GM19395 (cell line): Measurements from ENCODE around the gene VWA3B.

Experiments
- ATAC-seq: cut with Tn5 transposase; IDR thresholded peaks from one replicate; pipeline ENCODE4 v1.9.1; 2021; ENCODE audit warnings: mild to moderate bottlenecking, moderate library complexity; ENCODE audit not compliant: unreplicated experiment

The VWA3B gene

GRCh38 chr2:98172150-98172765 is 85.3 kb downstream of the VWA3B start:
- ATAC-seq = no peak

GRCh38 chr2:98172951-98173350 is 86.0 kb downstream of the VWA3B start:
- ATAC-seq = no peak

GRCh38 chr2:98175811-98176210 is 88.8 kb downstream of the VWA3B start:
- no peak for ATAC-seq

DNA sequence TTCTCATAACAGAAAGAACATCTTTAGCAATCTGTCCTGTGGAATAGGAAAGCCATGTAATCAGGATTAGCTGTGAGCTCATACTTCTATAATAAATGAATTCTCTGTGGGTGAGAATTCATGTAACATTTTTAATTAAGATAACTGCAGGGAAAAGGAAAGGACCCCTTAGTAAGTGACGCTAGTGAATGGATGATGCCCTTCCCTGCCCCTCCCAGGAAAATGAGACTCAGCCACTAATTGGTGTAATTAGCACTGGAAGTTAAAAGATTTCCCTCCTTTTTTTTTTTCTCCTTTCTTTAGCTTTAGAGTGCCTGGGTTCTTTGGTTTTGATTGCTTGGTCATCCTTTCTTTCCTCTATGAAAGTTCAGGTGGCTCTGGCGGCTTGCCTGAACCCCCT is 90.3 kb downstream of the VWA3B start:
- ATAC-seq = no peak

DNA sequence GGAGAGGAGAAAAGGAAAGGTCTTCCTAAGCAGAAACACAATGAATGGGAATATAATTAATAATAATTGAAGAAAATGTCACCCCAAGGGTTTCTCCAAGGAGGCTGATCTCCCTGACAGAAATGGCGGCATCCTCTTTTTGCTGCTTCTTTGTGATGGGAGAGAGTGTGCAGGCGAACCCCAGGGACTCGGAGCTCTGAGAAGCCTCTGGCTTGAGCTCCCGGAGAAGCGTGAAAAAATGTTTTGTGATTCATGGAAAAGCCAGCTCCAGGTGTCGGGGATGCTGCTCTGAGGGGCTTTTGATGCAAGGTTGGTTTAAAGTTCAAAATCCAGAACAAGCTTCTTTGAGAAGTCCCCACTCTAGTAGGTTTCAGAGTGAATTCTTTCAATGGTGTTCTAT is 91.0 kb downstream of the VWA3B start:
- ATAC-seq = no peak

DNA sequence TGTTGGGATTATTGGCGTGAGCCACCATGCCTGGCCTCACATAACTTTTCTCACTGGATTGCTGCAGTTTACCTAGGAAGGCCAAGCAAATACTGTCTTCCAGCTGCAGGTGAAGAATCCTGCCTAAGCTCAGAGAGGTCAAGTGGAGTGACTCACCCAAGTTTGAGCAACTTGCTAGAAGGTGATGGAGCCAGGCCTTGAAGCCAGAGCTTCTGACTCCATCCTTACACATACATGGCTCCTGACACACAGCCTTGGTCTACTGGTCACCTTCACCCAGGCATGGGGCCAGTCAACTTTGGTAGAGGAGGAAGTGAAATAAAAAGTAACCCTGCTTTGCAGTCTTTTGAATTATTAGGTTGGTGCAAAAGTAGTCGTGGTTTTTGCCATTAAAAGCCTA is 93.5 kb downstream of the VWA3B start:
- ATAC-seq = no peak

- ATAC-seq = no peak
Observed at GRCh38 chr2:98181346-98181745, 94.4 kb downstream of the VWA3B start.

- no peak for ATAC-seq
Observed at GRCh38 chr2:98185801-98186200, 98.8 kb downstream of the VWA3B start.

DNA sequence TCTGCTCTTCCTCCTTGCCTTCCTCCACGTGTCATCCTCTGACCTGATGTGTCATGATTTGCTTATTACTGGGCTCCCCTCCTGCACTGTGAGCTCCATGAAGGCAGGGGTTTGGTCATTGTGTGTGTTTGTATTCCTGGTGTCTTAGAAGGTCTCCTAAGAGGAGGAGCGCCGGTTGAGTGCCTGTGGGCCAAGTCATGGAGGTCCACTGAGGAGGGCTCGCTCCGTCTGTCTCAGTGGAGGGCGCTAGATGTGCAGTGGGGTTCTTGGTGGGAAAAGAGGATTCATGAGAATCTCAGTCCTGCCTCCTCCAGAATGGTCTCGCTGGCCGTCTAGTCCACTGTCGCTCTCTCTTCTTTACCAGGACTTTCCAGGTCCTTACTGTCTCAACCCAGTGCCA is 100.2 kb downstream of the VWA3B start:
- ATAC-seq = no peak

GRCh38 chr2:98188351-98189046 is 101.5 kb downstream of the VWA3B start:
- ATAC-seq = no peak

- no peak for ATAC-seq
Observed at GRCh38 chr2:98191883-98192282, 104.9 kb downstream of the VWA3B start.

DNA sequence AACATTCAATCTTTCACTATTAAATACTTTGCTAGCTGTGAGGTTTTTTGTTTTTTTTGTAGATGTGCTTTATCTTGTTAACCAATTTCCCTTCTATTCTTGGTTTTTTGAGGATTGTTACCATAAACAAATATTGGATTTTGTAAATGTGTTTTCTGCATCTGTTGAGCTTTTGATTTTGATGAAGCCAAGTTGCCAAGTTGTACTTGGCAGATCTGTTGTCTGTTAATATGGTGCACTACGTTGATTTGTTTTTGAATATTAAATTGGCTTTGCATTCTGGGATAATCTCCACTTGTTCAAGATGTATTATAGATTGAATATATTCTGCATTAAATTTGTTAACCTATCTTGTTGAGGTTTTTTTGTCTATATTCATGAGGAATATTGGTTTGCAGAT is 114.6 kb downstream of the VWA3B start:
- no peak for ATAC-seq

DNA sequence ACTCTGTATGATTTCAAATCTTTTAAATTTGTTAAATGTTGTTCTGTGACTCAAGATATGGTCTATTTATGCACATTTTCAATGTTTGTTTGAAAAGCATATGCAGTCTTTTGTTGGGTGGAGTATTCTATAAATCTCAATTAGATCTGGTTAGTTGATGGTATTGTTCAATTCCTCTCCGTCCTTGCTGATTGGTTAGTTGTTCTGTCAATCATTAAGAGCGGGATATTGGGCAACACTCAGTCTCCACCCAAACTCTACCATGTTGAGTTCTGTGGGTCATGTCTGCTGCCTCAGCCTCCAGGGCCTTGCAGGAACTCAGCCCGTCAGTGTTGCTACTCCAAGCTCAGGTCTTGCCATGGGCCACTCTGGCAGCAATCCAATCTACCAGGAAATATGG is 118.9 kb downstream of the VWA3B start:
- no peak for ATAC-seq

DNA sequence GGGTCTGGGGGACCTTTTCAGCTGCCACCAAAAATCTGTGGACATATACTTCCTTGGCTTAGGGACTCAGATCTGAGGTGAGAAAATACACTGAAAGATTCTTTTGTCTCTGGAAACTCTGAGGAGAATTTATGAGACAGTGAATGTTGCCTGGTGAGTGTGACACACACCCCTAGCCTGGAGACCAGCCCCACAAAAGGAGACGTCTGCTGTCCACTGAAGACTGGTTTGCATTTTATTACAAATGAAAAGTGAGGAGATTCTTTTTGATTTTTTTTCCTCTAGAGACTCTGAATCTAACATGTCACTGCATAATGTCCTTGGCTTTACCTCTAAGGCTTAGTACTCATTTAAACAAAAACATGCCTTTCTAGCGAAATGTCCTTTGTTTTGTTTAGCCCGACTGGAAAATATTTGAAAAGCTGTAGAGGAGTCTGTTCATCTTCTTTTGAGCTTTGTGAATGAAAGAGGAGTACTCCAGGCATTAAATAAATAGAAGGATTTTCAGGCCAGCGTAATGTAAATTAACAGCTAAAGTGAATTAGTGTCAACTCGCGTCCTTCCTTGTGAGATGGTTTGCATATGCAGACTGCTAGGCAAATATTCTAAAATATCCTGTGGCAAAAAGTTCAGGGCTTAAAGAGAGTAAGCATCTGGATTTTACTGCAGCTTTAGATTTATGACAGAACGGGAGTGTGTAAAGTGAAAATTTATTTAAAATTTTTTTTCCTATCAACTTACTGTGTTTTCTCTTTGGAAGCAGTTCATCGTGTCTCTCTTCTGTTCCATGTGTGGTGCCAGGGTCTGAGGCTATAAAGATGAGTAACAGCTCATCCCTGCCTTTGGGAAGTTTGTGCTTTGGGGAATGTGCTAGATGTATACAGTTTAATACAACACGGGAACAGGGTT is 125.4 kb downstream of the VWA3B start:
- ATAC-seq = no peak

DNA sequence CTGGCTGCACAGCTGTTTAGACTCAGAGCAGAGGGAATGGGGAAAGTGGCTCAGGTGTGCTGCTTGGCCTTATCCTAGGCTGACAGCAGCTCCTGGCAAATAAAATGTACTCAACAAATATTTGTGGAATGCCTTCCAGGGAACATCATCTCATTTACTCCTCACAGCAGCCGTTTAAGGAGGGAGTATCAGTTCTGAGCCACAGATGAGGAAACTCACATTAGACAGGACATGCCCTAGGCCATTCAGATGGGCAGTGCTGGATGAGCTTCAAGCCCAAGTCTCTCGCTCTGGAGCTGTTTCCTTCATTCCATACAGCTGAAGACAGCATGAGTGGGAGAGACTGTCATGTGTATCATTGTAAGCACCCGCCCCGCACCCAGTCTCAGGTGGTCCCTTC is 129.6 kb downstream of the VWA3B start:
- no peak for ATAC-seq

DNA sequence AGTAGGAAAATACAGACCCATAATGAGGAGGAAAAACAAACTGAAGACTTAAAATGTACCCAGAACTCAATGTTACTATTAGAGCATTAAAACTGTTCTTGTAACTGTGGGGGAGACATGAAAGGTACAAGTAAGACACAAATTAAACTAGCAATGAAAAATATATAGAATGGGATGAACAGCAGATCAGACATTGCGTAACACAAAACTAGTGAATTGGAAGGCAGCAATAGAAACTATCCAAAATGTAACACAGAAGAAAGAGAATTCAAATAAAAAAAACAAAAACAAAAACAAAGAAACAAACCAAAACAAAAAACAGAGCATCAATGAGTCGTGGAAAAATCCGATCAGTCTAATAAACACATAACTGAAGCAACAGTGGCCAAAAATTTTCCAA is 132.2 kb downstream of the VWA3B start:
- no peak for ATAC-seq

- ATAC-seq = no peak
Observed at GRCh38 chr2:98233941-98234340, 147.0 kb downstream of the VWA3B start.

- ATAC-seq = no peak
Observed at GRCh38 chr2:98234776-98235175, 147.8 kb downstream of the VWA3B start.

DNA sequence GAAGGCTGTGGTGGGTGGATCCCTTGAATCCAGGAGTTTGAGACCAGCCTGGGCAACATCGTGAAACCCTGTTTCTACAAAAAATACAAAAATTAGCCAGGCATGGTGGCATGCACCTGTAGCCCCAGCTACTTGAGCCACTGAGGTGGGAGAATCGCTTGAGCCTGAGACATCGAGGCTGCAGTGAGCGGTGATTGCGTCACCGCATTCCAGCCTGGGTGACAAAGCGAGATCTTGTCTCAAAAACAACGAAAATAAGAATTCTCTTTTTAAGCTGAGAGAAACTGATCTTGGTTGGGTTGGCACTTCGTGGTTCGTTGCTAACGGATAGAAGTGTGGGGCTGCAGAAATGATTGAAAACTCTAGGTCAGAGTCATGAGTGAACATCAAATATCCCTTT is 150.0 kb downstream of the VWA3B start:
- no peak for ATAC-seq

DNA sequence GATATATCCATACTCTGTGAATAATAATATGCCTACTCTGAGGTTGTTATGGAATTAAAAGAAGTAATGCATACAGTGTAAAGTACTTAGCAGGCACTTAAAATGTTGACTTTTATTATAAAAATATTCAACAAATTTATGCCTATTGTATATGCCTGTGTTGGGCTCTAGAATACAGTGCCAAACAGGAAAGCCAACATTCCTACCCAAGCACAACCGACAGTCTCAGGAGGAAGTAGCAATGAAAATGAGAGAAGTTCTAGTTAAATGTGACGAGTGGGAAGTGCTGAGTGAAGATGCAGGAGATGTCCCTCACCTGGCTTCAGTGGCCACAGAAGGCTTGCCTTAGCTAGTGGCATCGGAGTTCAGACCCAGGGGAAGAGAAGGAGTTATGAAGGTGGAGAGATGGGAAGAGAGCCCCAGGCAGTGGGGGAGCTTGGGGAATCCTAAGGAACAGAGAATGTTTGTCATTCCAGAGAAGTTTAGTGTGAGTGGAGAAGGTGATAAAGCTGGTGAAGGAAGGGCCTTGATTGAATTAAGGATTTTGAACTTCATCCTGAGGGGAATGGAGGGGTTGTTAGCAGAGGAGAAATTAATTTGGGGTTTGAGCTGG is 153.9 kb downstream of the VWA3B start:
- no peak for ATAC-seq

DNA sequence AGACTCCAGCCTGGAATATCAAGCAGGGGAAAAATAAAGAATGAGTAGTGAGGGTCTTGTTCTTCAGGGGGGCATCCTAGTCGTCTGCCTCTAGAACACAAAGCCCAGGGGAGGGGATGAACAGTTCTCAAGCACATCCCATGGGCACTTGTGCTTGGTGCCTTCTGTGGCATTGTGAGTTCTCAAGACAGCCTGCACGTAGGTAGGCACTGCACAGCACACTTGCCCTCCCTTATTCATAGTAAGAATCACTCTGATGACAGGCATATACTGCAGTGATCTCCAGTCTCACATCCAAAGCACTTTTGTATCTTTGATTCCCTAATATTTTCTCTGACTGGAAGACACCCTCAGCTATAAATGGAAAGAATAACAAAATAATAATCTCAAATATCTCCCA is 154.6 kb downstream of the VWA3B start:
- no peak for ATAC-seq
